Measurements from ENCODE around the gene LCP2.

- TF ChIP-seq CTCF (IDR thresholded peaks at IDR 0.05), result peak; percentile 82
- TF ChIP-seq EZH2 (IDR thresholded peaks at IDR 0.05), result no peak
Measured at GRCh38 chr5:170216257-170216864, 81.2 kb downstream of the LCP2 start.
